WI38 (cell line): Measurements from ENCODE around the gene GTF2B.

Experiments
- H3K4me3 ChIP-seq: 2 replicates; pipeline ENCODE4 v1.5.1; 2011; ENCODE audit warnings: low read depth, mild to moderate bottlenecking, control low read depth, low read length
- CTCF ChIP-seq: IDR thresholded peaks from 2 replicates; pipeline ENCODE4 v1.5.1; 2012; ENCODE audit warnings: low read depth, mild to moderate bottlenecking, control low read depth, low read length

The GTF2B gene

GRCh38 chr1:88803444-88803843 is 87.9 kb downstream of the GTF2B start:
- H3K4me3 ChIP-seq = no peak overlapping the region
- no peak for TF ChIP-seq CTCF

- TF ChIP-seq CTCF = no peak
- no peak overlapping the region for H3K4me3 ChIP-seq
Measured at GRCh38 chr1:88802950-88803349, 88.4 kb downstream of the GTF2B start.
